ENCODE results near the gene LRRC8B.

Gene LRRC8B

GRCh38 chr1:89637496-89637895 lies 112.9 kb downstream of the LRRC8B start:
- DNase-seq: no peak

GRCh38 chr1:89640440-89640839 lies 115.8 kb downstream of the LRRC8B start:
- DNase-seq: no peak

GRCh38 chr1:89641781-89642180 lies 117.2 kb downstream of the LRRC8B start:
- no peak for DNase-seq

- DNase-seq: no peak
Measured at GRCh38 chr1:89643577-89643976, 118.9 kb downstream of the LRRC8B start.

- no peak for DNase-seq
Measured at GRCh38 chr1:89644119-89644814, 119.6 kb downstream of the LRRC8B start.

GRCh38 chr1:89646259-89646658 lies 121.6 kb downstream of the LRRC8B start:
- DNase-seq: no peak
